GM12891 (cell line): Measurements from ENCODE around the gene ABHD14A.

Experiments
- DNase-seq: peaks from one replicate; pipeline ENCODE4 v3.0.0; 2011; ENCODE audit warnings: low spot score; ENCODE audit not compliant: insufficient read length
- FAIRE-seq: peaks from 2 replicates; lab custom pipeline; 2011; peaks lifted over from hg19 to GRCh38; lab: Jason Lieb, UNC
- PAX5 ChIP-seq: IDR thresholded peaks from 2 replicates; pipeline ENCODE4 v1.6.1; 2011; ENCODE audit warnings: low read length, moderate library complexity, mild to moderate bottlenecking; ENCODE audit not compliant: insufficient read depth, severe bottlenecking
- POLR2A ChIP-seq: IDR thresholded peaks from 2 replicates; pipeline ENCODE4 v1.6.1; 2011; ENCODE audit warnings: low read depth, low read length, control low read depth
- POLR2AphosphoS5 ChIP-seq: IDR thresholded peaks from 2 replicates; pipeline ENCODE4 v1.6.1; 2011; ENCODE audit warnings: low read depth, low read length, control low read depth
- POU2F2 ChIP-seq: IDR thresholded peaks from 2 replicates; pipeline ENCODE4 v1.6.1; 2011; ENCODE audit warnings: low read depth, mild to moderate bottlenecking, control low read depth, low read length, moderate library complexity
- SPI1 ChIP-seq: IDR thresholded peaks from 2 replicates; pipeline ENCODE4 v1.6.1; 2011; ENCODE audit warnings: low read depth, low read length, control low read depth
- TAF1 ChIP-seq: IDR thresholded peaks from 2 replicates; pipeline ENCODE4 v1.6.1; 2011; ENCODE audit warnings: low read depth, low read length, control low read depth

The ABHD14A gene

DNA sequence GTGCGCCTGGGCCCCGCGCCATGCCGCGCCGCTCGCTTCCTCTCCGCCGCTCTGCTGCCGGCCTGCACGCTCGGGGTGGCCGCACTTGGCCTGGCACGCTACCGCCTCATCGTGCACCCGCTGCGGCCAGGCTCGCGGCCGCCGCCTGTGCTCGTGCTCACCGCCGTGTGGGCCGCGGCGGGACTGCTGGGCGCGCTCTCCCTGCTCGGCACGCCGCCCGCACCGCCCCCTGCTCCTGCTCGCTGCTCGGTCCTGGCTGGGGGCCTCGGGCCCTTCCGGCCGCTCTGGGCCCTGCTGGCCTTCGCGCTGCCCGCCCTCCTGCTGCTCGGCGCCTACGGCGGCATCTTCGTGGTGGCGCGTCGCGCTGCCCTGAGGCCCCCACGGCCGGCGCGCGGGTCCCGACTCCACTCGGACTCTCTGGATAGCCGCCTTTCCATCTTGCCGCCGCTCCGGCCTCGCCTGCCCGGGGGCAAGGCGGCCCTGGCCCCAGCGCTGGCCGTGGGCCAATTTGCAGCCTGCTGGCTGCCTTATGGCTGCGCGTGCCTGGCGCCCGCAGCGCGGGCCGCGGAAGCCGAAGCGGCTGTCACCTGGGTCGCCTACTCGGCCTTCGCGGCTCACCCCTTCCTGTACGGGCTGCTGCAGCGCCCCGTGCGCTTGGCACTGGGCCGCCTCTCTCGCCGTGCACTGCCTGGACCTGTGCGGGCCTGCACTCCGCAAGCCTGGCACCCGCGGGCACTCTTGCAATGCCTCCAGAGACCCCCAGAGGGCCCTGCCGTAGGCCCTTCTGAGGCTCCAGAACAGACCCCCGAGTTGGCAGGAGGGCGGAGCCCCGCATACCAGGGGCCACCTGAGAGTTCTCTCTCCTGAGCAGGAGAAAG lies 18.7 kb upstream of the ABHD14A start:
- FAIRE-seq (peak; percentile 63), DNase-seq (peak; percentile 59)
- TF ChIP-seq POLR2AphosphoS5 = no peak

DNA sequence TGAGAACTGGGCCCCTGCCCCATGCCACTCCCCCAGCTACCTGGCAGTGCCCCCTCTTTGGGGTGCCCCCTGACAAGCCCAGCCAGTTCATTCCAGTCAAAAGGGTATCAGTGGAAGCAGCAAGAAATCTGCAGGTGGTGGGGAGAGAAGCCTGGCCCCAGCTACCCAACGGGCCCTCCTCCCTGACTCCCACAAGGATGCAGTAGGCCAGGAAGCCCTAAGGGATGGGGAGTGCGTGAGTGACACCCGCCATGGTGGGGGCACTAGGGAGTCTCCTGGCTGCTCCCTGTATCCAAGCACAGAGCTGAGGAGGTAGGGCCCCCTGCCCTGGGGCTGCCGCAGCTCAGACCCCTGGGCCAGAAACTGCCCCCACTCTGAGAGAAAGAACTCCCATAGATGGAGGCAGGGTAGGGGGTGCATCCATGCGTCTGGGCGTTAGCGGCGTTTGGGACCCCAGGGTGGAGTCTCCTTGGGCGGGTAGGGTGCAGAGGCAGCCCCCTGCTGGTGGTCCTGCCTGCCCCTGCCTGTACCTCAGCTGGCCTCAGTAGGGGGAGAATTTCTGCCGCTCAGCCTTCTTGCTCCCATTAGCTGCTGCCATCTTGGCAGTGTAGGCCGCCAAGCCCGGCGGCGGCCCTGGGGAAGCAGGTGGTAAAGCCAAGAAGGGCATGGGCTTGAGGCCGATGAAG lies 17.2 kb upstream of the ABHD14A start:
- TF ChIP-seq POLR2A (no peak), TAF1 (no peak), POLR2AphosphoS5 (no peak), SPI1 (no peak), PAX5 (no peak), POU2F2 (no peak)
- FAIRE-seq (no peak), DNase-seq (no peak)

DNA sequence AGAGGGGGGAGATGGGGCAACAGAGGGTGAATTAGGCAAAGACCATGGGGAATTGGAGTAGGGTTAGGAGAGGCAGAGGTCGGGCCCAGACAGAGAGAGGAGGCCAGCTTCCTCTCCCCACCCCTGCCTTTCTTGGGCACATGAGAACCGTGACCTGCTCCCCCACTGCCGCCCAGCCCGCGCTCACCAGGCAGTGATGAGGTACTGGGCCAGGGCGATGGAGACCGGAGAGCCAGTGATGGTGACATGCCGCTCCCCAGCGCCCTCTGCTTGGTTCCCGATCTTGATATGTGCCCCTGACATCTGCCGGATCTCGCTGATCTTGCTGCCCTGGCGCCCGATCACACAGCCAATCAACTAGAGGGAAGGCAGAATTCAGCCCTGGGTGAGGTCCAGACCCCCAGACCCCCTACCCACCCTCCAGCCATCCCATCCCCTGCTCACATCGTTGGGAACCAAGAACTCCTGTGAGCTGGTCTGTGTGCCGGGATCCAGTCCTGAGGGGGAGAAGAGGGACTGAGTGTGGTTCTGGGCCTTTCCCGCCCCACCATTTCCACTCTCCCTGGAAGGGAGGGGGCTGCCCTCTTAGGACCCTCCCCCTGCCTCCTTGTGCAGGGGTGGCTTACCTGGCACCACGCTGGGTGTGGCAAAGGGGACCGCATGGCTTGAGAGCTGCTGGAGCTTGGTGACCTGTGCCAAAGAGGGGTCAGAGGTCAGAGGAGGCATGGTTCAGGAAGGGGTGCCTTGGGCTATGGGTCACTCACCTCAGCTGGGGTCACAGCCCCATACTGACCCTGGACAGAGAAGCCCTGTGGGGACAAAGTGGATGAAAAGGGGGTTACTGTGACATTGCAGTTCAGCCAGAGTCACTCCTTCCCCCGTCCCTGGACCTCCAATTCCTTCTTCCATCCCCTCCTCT lies 16.0 kb upstream of the ABHD14A start:
- FAIRE-seq = no peak
- TF ChIP-seq SPI1 = no peak
- TF ChIP-seq POLR2A = no peak
- TF ChIP-seq TAF1 = no peak
- no peak for TF ChIP-seq PAX5
- no peak for TF ChIP-seq POU2F2
- no peak for TF ChIP-seq POLR2AphosphoS5
- no peak for DNase-seq

GRCh38 chr3:51959651-51960050 lies 15.2 kb upstream of the ABHD14A start:
- DNase-seq (no peak), FAIRE-seq (no peak)
- TF ChIP-seq POLR2A (no peak), TAF1 (no peak), SPI1 (no peak), PAX5 (no peak), POLR2AphosphoS5 (no peak), POU2F2 (no peak)

DNA sequence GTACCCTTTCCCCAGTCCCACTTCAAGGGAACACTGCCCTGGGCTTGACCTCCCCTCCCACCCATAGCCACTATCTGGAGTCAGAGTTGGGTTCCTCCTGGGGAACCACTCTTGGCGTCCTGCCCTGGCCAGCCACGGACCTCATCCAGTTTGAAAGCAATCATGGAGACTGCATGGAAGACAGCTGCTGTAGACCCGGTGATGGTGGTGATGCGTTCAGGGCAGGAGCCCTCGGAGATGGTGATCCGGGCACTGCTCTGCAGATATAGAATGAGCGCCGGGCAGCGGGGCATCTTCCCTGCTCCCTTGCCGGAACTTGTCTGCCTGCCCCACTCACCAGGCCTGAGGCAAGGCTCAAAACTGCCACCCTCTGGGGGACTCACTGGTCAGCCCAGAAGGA lies 14.5 kb upstream of the ABHD14A start:
- TF ChIP-seq POU2F2 (no peak), PAX5 (no peak), POLR2A (no peak), TAF1 (no peak), SPI1 (no peak)
- FAIRE-seq (no peak), DNase-seq (no peak)

DNA sequence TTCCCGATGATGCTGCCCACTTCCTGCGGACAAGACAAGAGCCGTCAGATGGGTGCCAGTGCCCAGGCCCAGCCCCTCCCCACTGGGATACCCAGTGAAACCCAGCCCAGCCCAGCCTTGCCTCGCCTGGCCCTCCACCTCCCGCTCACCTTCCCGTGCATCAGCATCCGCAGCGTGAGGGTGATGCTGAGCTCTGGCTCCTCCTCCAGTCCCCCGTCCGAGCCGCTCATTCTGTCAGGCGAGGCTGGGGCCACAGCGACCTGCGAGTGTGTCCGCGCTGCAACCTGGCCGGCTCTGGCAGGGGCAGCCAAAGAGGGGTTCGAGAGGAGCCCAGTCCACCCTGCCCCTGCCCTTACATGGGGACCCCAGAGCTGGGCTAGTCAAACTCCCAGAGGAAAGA lies 13.9 kb upstream of the ABHD14A start:
- FAIRE-seq = no peak
- TF ChIP-seq SPI1 (no peak), POLR2A (no peak), PAX5 (no peak), POLR2AphosphoS5 (no peak), POU2F2 (no peak), TAF1 (no peak)
- no peak for DNase-seq

DNA sequence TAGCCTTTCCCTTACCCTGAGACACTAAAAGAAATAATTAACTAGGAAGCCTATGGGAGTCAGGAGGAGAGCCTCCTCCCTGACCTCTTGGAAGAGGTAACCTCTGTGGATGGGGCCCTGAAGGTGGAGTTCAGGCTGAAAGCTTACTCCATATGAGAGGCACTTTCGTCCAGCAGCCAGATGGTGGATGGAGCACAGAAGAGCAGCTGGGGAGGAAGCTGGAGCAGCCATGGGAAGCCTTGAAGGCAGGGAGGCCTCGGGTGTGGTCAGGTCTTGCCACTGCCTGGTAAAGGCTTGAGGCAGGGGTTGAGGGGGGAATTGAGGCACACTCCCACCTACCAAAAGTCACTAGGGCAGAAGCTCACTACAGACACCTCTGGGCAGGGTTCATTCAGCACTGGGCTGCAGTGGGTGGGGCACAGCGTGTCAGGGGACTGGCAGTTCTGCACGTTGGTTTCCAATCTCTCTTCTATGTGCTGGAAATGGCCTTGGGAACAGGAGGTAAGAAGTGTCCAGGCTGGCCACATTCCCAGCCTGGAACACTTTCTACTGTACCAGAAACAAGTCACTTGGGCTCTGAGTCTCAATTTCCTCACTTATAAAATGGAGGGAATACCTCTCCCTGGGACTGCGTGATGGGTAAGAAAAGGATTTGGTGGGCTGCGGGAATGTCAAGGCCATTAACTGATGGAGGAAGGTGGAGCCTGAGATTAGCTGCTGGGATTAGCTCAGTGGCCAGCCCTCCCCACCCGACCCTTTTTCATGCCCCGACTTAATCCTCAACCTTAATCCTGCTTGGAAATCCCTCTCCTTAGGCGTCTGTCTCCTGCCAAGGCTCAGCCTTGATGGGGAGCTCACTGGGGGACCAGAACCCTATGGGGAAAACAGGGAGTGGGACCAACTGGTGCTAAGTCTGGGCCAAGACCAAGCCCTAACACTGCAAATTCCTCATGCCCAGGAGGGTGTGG lies 13.0 kb upstream of the ABHD14A start:
- no peak for DNase-seq
- FAIRE-seq = no peak
- TF ChIP-seq PAX5 (no peak), POLR2AphosphoS5 (no peak), POU2F2 (no peak), SPI1 (no peak), TAF1 (no peak), POLR2A (no peak)

DNA sequence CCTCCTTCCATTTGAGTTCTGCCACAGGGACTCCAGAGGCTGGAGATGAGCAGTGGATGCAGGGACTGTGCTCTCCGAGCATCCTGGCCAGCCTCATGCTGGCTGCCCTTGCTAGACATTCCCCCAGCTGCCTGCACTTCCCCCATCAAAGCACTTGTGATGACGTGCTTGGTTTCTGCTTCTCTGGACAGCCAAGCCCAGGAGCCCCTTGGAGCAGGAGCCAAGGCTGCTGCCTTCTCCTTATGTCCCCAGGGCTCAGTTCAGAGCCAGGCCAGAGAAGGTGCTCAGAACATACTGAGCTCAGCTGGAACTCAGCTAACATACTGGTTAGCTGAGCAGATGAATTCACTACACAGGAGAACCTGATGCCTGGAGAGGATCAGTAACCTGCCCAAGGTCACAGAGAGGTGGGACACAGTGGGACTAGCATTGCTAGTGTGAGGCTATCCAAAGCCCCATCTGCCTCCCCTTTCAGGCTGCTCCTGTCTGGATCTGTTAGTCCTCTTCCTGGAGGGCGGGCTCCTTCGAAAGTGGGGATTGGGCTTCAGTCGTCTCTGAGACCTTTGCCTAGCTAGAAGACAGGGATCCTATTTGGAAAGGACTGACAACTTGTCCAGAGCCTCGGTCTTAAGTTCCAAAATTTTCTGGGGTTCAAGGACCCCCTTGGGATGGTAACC lies 11.9 kb upstream of the ABHD14A start:
- DNase-seq = no peak
- TF ChIP-seq TAF1 (no peak), PAX5 (no peak), POLR2A (no peak), POLR2AphosphoS5 (no peak), SPI1 (no peak), POU2F2 (no peak)
- no peak for FAIRE-seq
